ENCODE measurements around the gene BTF3. TPM values are rescaled to one million over a fixed set of nuclear protein-coding genes. Genes with fewer than 3 reads are reported as not detected.

Gene BTF3
- total RNA-seq, 1 donor from 2014 or later = 913 TPM

DNA sequence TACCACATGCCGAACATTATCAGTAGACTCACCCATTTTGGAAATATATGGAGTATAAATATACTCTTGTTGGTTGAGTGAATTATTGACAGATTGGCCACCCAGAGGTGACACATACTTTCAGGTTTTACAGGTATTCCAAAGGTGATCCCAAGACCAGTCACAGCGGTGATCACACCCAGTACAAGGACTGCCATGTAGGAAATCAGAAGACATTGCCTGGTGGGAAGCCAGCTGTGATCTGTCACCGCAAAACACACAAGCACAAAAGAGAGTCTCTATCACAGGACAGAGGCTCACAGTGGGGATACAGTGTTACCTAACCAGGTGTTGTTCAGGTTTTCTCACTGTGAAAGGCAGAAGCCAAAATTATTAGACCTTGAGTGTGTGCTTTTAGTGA, 15.8 kb downstream of the BTF3 start:
- no peak overlapping the region for H3K4me3 Mint-ChIP-seq
- H3K9me3 Mint-ChIP-seq = no peaks in the 10 kb centered on the region
- DNase-seq (ENCODE audit: low spot score) = no peak
- intact Hi-C loops (cut with micrococcal nuclease) = no loop called here
- H3K27ac Mint-ChIP-seq = no peak overlapping the region
- no peaks in the 10 kb centered on the region for H3K4me1 Mint-ChIP-seq (ENCODE audit: low read depth)
- no peaks in the 10 kb centered on the region for H3K36me3 Mint-ChIP-seq (ENCODE audit: low read depth)
- no peaks in the 10 kb centered on the region for H3K27me3 Mint-ChIP-seq (ENCODE audit: insufficient read depth)

DNA sequence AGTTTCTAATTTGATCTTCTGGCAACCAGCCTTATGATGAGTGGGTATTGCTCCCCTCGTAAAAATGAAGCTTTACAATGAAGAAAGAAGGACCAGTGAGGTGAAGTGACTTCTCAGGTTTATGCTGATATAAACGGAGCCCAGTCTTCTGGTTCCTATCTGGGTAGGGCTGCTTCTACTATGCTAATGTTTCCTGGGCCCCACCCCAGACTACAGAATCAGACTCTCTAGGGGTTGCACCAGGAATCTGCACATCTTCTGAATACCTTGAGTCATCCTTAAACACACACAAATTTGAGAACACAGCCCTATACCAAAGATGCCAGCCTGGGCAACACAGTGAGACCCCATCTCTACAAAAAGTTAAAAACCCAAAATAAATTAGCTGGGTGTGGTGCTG, 16.2 kb downstream of the BTF3 start:
- DNase-seq (ENCODE audit: low spot score) = no peak
- Mint-ChIP-seq H3K27ac (no peak overlapping the region), H3K4me1 (ENCODE audit: low read depth) (peaks cover 4% of the 10 kb centered on the region), H3K9me3 (no peaks in the 10 kb centered on the region), H3K4me3 (no peak overlapping the region), H3K27me3 (ENCODE audit: insufficient read depth) (peaks cover 2% of the 10 kb centered on the region), H3K36me3 (ENCODE audit: low read depth) (no peaks in the 10 kb centered on the region)
- intact Hi-C loops (cut with micrococcal nuclease) = no loop called here

DNA sequence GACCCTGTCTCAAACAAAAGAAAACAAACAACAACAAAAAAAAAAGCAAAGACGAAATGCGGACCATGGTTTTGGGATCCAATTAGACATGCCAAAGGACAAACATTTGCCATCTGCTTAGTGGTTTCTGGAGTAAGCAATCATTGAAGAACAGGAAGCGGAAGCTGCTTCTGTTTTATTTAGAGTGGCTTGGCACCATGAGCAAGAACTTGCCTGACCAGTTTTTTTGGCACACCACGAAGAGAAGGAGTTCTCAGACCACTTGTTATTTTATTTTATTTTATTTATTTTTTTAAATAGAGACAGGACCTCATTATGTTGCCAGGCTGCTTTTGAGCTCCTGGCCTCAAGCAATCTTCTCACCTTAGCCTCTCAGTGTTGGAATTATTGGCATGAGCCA, 17.0 kb downstream of the BTF3 start:
- intact Hi-C loops (cut with micrococcal nuclease) = no loop called here
- H3K9me3 Mint-ChIP-seq = no peaks in the 10 kb centered on the region
- no peaks in the 10 kb centered on the region for H3K36me3 Mint-ChIP-seq (ENCODE audit: low read depth)
- peaks cover 2% of the 10 kb centered on the region for H3K27me3 Mint-ChIP-seq (ENCODE audit: insufficient read depth)
- no peak overlapping the region for H3K27ac Mint-ChIP-seq
- H3K4me1 Mint-ChIP-seq (ENCODE audit: low read depth) = peaks cover 10% of the 10 kb centered on the region
- no peak for DNase-seq (ENCODE audit: low spot score)
- no peak overlapping the region for H3K4me3 Mint-ChIP-seq

DNA sequence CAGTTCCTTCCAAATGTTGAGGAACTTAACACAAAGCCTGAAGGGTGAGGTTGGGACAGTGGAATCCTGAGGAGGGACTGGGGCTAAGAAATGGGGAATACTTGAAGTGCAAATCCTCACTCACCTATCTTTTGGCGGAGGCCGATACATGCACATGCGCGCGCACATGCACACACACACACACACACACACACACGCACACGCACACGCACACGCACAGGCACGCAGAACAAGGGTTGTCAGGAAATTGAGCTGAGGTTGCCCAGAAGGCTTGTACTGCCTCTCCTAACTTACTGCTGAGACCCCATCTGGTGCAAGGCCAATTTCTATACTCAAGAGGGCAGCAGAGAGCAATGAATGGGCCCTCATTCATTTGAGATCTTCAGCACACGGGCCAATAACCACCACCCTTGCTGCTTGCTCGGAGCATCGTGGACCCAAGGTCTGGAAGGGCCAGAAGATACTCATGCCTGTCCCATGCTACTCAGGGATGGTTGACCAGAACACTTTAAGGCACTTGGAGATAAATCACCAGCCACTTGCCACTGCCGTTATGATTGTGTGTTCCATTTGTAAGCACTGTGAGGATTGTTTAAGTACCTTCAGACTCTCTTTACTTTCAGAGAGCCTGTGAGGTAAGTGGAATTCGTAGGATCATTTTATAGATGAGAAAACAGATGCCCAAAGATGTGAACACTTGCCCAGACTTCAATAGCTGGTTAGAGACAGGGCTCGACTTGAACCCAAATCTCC, 21.5 kb downstream of the BTF3 start:
- Mint-ChIP-seq H3K4me1 (ENCODE audit: low read depth) (peaks cover 10% of the 10 kb centered on the region), H3K36me3 (ENCODE audit: low read depth) (no peaks in the 10 kb centered on the region), H3K4me3 (peak overlapping the region; percentile 40), H3K27me3 (ENCODE audit: insufficient read depth) (peaks cover 2% of the 10 kb centered on the region), H3K27ac (peak overlapping the region; percentile 48), H3K9me3 (no peaks in the 10 kb centered on the region)
- peak; percentile 70 for DNase-seq (ENCODE audit: low spot score)
- intact Hi-C loops (cut with micrococcal nuclease) = loop anchor here (1.0 to 2.0 kb wide), 5 partner anchors 17 to 273 kb away; partner anchors contain the start of genes ANKRA2, BTF3 and UTP15

DNA sequence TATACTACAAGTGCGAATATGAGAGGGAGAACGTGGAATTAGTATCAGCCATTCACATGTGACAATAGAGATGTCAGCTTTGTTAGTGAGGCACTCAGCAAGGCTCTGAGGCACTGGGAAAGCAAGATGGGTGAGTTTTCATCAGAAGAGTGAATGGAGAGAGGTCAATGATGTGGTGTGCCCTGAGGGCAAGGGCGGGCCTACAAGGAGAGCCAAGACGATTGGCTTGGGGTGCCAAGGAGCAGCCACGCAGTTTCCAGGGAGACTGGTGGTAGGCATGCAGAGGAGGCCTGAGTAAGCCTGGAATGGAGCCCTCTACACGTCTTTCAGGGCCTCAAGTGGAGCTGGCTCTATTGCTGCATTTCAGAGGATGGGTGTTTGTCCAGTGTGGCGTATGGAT, 24.7 kb downstream of the BTF3 start:
- H3K4me3 Mint-ChIP-seq = no peak overlapping the region
- peaks cover 10% of the 10 kb centered on the region for H3K4me1 Mint-ChIP-seq (ENCODE audit: low read depth)
- no peak overlapping the region for H3K27ac Mint-ChIP-seq
- intact Hi-C loops (cut with micrococcal nuclease) = no loop called here
- no peaks in the 10 kb centered on the region for H3K36me3 Mint-ChIP-seq (ENCODE audit: low read depth)
- H3K9me3 Mint-ChIP-seq = no peaks in the 10 kb centered on the region
- no peak for DNase-seq (ENCODE audit: low spot score)
- H3K27me3 Mint-ChIP-seq (ENCODE audit: insufficient read depth) = peaks cover 8% of the 10 kb centered on the region

DNA sequence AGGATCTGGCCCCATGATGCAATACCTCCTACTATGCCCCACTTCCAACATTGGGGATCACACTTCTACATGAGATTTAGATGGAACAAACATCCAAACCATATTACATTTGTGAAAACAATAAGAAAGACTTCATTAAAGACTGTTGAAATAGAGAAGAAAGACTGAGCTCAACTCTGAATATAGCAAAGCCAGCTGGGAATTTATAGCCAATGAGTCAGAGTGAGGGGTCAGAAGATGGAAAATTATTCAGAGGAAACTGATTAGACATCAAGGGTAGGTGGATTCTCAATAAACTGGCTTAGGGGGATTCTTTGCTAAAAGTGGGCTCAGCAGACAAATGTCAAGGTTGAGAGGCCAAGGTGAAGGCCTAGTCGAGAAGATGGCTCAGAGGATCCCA, 25.6 kb downstream of the BTF3 start:
- Mint-ChIP-seq H3K36me3 (ENCODE audit: low read depth) (no peaks in the 10 kb centered on the region), H3K9me3 (no peaks in the 10 kb centered on the region), H3K27ac (no peak overlapping the region), H3K27me3 (ENCODE audit: insufficient read depth) (peaks cover 12% of the 10 kb centered on the region), H3K4me3 (no peak overlapping the region), H3K4me1 (ENCODE audit: low read depth) (peaks cover 10% of the 10 kb centered on the region)
- intact Hi-C loops (cut with micrococcal nuclease) = no loop called here
- DNase-seq (ENCODE audit: low spot score) = no peak

DNA sequence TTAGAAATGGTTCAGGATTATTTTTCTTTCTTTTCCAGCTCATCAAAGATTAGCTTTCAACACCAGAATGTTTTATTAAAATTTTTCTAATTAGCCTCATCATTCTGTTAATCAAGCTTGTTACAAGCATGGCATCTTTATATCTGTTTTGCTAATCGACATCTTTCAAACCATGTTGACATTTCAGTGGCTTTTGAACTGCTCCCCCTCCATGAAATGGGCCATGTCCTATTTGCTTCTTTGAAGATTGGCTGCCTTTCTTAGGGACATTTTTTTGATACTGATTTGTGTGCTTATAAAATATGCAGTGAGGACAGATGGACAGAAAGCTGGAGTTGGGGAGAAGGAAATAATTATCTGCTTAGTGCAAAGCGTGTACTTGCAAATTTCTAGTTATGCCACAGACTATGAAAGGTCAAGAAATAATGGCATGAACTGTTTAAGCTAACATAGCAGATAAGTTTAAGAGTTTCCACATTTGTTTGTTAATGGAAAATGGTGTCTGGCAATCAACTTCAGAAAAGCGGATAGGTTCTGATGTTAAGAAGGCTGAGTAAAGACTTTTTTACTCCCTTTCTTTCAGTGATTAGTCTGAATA, 27.5 kb downstream of the BTF3 start:
- no peaks in the 10 kb centered on the region for H3K9me3 Mint-ChIP-seq
- H3K27ac Mint-ChIP-seq = no peak overlapping the region
- intact Hi-C loops (cut with micrococcal nuclease) = no loop called here
- H3K4me3 Mint-ChIP-seq = no peak overlapping the region
- no peaks in the 10 kb centered on the region for H3K36me3 Mint-ChIP-seq (ENCODE audit: low read depth)
- H3K4me1 Mint-ChIP-seq (ENCODE audit: low read depth) = no peaks in the 10 kb centered on the region
- DNase-seq (ENCODE audit: low spot score) = no peak
- H3K27me3 Mint-ChIP-seq (ENCODE audit: insufficient read depth) = peaks cover 15% of the 10 kb centered on the region

DNA sequence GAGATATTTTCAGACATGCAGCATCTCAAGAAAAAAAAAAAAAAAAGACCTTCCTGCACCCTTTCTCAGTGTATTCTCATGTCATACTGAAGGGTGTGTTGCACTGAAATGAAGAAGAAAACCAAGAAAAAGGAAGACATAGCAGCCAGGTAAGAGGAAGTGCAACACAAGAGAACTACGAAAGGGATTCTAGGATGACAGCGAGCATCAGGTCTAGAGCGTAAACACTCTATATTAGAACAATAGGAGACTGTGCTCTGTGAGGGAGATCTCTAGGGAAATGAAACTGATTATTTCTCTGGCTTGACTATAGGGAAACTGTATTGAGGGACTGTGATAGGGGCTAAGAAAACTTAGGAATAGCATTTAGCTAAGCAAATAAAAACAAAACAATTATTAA, 30.0 kb downstream of the BTF3 start:
- no peak for DNase-seq (ENCODE audit: low spot score)
- H3K4me3 Mint-ChIP-seq = no peak overlapping the region
- H3K4me1 Mint-ChIP-seq (ENCODE audit: low read depth) = no peaks in the 10 kb centered on the region
- H3K27ac Mint-ChIP-seq = no peak overlapping the region
- intact Hi-C loops (cut with micrococcal nuclease) = no loop called here
- H3K27me3 Mint-ChIP-seq (ENCODE audit: insufficient read depth) = peaks cover 27% of the 10 kb centered on the region
- H3K36me3 Mint-ChIP-seq (ENCODE audit: low read depth) = no peaks in the 10 kb centered on the region
- no peaks in the 10 kb centered on the region for H3K9me3 Mint-ChIP-seq

DNA sequence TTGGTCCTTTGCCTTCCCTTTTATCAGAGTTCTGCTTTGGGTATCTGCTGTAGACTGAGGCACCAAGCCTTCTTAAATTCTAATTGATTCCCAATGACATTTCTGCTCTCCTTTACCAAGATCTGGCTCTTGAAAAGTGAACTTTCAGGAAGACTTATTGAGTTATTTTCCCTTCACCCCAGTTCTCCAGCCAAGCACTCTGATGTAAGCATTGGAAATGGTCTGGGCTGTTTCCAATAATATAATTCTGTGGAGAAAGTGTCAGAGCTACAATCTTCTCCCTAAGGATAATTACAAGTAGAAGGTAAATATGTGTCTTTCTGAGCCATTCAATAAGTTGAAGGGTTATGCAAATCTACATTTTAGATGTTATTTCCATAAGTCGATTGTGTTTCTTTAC, 30.8 kb downstream of the BTF3 start:
- no peak for DNase-seq (ENCODE audit: low spot score)
- H3K27me3 Mint-ChIP-seq (ENCODE audit: insufficient read depth) = peaks cover 27% of the 10 kb centered on the region
- H3K9me3 Mint-ChIP-seq = no peaks in the 10 kb centered on the region
- intact Hi-C loops (cut with micrococcal nuclease) = no loop called here
- H3K4me3 Mint-ChIP-seq = no peak overlapping the region
- no peaks in the 10 kb centered on the region for H3K4me1 Mint-ChIP-seq (ENCODE audit: low read depth)
- no peaks in the 10 kb centered on the region for H3K36me3 Mint-ChIP-seq (ENCODE audit: low read depth)
- no peak overlapping the region for H3K27ac Mint-ChIP-seq

DNA sequence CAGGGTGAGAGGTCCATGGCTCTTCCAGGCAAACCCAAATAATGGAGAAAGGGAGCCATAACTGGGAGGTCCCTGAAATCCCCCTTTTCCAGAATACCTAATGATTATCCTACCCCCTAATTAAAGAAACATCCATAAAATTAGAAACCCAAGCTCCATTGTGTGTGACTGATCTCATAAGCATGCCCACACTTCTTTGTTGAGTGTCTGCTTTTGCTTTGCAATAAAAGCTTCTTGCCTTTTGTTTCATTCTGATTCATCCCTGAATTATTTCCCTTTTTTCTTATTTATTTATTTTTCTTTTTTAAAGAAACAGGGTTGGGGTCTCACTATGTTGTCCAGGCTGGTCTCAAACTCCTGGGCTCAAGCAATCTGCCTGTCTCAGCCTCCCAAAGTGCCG, 33.1 kb downstream of the BTF3 start:
- intact Hi-C loops (cut with micrococcal nuclease) = no loop called here
- H3K4me1 Mint-ChIP-seq (ENCODE audit: low read depth) = no peaks in the 10 kb centered on the region
- no peaks in the 10 kb centered on the region for H3K9me3 Mint-ChIP-seq

DNA sequence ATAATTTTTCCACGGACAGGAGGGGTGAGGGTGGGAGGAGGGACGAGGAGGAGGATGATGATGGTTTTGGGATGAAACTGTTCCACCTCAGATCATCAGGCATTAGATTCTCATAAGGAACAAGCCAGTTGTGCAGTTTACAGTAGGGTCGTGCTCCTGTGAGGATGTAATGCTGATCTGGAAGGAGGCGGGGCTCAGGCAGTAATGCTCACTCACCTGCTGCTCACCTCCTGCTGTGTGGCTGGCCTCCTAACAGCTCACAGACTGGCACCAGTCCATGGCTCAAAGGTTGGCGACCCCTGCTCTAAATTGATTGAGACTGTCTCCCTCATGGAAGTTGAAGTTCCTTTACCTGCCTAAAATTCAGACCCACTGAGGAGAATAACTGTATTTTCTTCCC, 34.0 kb downstream of the BTF3 start:
- Mint-ChIP-seq H3K9me3 (no peaks in the 10 kb centered on the region), H3K27ac (peak overlapping the region; percentile 37), H3K4me1 (ENCODE audit: low read depth) (no peaks in the 10 kb centered on the region), H3K27me3 (ENCODE audit: insufficient read depth) (peaks cover 28% of the 10 kb centered on the region), H3K36me3 (ENCODE audit: low read depth) (no peaks in the 10 kb centered on the region), H3K4me3 (no peak overlapping the region)
- DNase-seq (ENCODE audit: low spot score) = no peak
- intact Hi-C loops (cut with micrococcal nuclease) = no loop called here

More for the DNA sequence above, 33.1 kb downstream of the BTF3 start:
- Mint-ChIP-seq H3K27ac (no peak overlapping the region), H3K4me3 (no peak overlapping the region), H3K27me3 (ENCODE audit: insufficient read depth) (peaks cover 28% of the 10 kb centered on the region), H3K36me3 (ENCODE audit: low read depth) (no peaks in the 10 kb centered on the region)
- no peak for DNase-seq (ENCODE audit: low spot score)

DNA sequence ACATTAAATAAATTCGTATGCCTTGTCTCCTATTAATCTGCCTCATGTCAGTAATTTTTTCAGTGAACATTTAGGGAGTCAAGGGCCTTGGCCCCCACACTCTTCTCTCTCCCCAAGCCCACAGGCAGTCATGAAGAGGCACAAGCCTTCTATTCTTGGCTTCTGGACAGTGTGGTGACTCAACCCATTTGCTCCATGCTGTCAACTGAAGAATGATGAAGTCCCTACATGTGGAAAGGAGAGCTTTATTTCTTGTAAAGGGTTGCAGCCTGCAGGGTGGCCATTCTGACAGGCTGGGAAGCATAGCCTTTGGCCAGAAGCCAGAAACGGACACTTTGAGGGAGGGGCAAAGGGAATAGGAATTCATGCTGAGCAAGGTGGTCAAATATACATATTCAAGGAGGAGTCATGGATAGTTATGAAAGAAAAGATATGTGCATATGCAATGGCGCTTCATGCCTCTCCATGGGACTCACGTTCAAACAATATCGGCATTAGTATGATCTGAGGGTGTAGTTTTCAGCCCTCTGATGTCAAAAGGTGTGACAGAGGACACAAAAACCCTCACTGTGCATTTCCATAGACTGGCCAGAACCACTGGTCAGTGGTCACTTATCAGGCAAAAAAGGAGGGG, 35.9 kb downstream of the BTF3 start:
- Mint-ChIP-seq H3K4me3 (no peak overlapping the region), H3K9me3 (no peaks in the 10 kb centered on the region), H3K4me1 (ENCODE audit: low read depth) (no peaks in the 10 kb centered on the region), H3K27me3 (ENCODE audit: insufficient read depth) (peaks cover 21% of the 10 kb centered on the region), H3K27ac (no peak overlapping the region), H3K36me3 (ENCODE audit: low read depth) (no peaks in the 10 kb centered on the region)
- intact Hi-C loops (cut with micrococcal nuclease) = no loop called here
- DNase-seq (ENCODE audit: low spot score) = no peak

DNA sequence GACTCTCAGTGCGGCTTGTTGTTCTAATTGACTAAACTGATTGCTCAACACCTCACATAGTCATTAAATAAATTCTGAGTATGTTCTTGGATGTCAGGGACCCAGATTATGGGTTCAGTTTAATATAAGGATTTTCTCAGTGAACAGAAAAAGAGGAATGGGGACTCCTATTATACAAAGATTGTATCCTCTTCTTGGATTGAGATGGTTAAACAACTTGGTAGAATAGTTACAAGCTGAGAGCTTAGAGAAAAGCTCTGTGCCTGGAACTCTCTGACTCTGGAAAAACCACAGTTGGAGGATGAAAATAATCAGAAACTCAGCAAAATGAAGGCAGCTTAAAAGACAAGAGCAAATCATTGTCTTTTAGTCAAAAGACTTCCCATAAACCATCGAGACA, 36.7 kb downstream of the BTF3 start:
- Mint-ChIP-seq H3K27me3 (ENCODE audit: insufficient read depth) (peaks cover 21% of the 10 kb centered on the region), H3K4me1 (ENCODE audit: low read depth) (peaks cover 3% of the 10 kb centered on the region), H3K4me3 (no peak overlapping the region), H3K36me3 (ENCODE audit: low read depth) (no peaks in the 10 kb centered on the region), H3K9me3 (no peaks in the 10 kb centered on the region), H3K27ac (no peak overlapping the region)
- intact Hi-C loops (cut with micrococcal nuclease) = no loop called here
- no peak for DNase-seq (ENCODE audit: low spot score)
